ENCODE measurements around the gene HSF2BP.

The HSF2BP gene

DNA sequence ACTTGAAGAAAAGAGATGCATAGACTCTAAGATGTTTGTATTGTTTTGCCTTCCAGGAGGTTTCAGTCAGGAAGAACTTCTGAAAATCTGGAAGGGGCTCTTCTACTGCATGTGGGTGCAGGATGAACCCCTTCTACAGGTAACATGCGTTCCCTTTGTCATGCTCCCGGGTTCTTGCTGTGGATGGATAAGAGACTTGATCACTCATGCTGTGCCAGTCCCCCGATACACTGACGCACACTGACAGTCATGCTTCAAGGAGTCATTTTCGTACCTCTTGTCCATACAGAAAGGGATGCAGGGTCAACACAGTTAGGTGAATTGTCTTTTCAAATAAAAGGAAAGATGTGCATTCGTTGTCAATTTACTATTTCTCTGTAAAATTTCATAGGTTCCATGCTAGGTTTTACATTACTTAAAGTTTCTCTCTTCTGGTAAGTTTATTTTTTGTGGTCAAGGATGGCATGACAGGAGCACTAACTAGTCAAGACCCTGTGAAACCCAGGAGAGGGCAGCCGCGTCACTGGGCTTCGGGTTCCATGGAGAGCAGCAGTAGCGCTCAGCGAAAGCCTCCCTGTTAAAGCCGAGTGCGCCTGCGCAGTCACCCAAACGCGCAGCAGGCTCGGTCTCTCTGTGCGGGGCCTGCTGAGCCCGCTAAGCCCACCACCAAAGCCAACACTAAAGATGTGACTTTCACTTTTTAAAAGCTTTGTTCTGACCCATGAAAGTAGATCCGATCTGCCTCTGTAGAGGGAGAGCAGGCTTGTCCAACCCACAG lies 10.7 kb upstream of the HSF2BP start:
- H3K27me3 ChIP-seq (replicated peaks; ENCODE audit: control insufficient read depth, insufficient read depth, low read length), result no peaks in the 10 kb centered on the region
- no peak overlapping the region for H3K4me3 ChIP-seq (replicated peaks; ENCODE audit: low read depth, low read length)
- peaks cover 17% of the 10 kb centered on the region for H3K36me3 ChIP-seq (ENCODE audit: control insufficient read depth, insufficient read depth, low read length)
- no peak for DNase-seq (ENCODE audit: extremely low read depth, insufficient read length)
- TF ChIP-seq, protein P1, sequence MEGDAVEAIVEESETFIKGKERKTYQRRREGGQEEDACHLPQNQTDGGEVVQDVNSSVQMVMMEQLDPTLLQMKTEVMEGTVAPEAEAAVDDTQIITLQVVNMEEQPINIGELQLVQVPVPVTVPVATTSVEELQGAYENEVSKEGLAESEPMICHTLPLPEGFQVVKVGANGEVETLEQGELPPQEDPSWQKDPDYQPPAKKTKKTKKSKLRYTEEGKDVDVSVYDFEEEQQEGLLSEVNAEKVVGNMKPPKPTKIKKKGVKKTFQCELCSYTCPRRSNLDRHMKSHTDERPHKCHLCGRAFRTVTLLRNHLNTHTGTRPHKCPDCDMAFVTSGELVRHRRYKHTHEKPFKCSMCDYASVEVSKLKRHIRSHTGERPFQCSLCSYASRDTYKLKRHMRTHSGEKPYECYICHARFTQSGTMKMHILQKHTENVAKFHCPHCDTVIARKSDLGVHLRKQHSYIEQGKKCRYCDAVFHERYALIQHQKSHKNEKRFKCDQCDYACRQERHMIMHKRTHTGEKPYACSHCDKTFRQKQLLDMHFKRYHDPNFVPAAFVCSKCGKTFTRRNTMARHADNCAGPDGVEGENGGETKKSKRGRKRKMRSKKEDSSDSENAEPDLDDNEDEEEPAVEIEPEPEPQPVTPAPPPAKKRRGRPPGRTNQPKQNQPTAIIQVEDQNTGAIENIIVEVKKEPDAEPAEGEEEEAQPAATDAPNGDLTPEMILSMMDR (IDR thresholded peaks at IDR 0.05; ENCODE audit: insufficient read depth, low read length, poor library complexity, severe bottlenecking), result no peak

DNA sequence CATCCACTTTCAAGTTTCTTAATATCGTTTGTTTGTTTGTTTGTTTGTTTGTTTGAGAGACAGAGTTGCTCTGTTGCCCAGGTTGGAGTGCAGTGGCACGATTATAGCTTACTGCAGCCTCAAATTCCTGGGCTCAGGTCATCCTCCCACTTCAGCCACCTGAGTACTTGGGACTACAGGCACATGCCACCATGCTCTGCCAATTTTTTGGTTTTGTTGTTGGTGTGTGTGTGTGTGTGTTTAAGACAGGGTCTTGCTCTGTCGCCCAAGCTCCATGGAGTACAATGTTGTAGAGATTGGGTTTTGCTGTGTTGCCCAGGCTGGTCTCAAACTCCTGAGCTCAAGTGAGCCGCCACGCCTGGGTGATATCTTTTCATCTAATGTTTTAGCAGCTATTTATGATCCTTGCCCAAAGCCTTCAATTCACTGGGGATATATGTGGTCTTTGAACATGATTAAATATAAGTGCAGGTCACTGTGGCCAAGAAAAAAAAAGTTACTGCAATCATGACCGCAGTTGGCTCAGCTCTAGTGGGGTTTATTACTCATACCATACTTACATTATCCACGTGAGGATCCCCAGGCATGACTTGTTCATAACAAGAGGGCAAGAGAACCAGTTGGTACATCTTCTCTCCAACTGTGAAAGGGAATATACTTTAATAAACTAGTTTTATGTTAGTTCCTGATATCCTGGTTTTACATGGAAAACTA lies 8.1 kb upstream of the HSF2BP start:
- Histone ChIP-seq H3K36me3 (ENCODE audit: control insufficient read depth, insufficient read depth, low read length) (peaks cover 20% of the 10 kb centered on the region), H3K27me3 (replicated peaks; ENCODE audit: control insufficient read depth, insufficient read depth, low read length) (no peaks in the 10 kb centered on the region), H3K4me3 (replicated peaks; ENCODE audit: low read depth, low read length) (no peak overlapping the region)
- DNase-seq (ENCODE audit: extremely low read depth, insufficient read length), result no peak
- TF ChIP-seq, protein P1 (IDR thresholded peaks at IDR 0.05; ENCODE audit: insufficient read depth, low read length, poor library complexity, severe bottlenecking), result no peak

DNA sequence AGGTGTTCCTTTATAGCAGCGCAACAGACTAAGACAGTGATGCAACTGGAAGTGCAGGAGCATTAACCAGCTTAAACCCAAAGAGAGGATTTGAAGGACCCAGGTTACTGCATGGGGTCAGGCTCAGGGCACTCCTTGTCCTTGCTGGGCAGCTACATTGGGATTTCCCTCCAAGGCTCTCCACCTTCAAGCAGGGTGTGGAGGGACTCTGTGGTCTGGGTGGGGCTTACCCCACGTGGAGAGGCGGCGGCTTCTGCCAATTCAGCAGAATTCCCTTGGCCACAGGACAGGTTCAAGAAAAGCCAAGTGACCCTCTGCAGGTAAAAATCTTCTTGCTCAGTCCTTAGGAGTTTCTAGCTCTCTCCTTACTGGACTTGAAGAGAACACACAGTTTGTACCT lies 6.6 kb upstream of the HSF2BP start:
- Histone ChIP-seq H3K4me3 (replicated peaks; ENCODE audit: low read depth, low read length) (no peak overlapping the region), H3K27me3 (replicated peaks; ENCODE audit: control insufficient read depth, insufficient read depth, low read length) (no peaks in the 10 kb centered on the region), H3K36me3 (ENCODE audit: control insufficient read depth, insufficient read depth, low read length) (peaks cover 16% of the 10 kb centered on the region)
- DNase-seq (ENCODE audit: extremely low read depth, insufficient read length), result no peak
- TF ChIP-seq, protein P1 (IDR thresholded peaks at IDR 0.05; ENCODE audit: insufficient read depth, low read length, poor library complexity, severe bottlenecking), result no peak

DNA sequence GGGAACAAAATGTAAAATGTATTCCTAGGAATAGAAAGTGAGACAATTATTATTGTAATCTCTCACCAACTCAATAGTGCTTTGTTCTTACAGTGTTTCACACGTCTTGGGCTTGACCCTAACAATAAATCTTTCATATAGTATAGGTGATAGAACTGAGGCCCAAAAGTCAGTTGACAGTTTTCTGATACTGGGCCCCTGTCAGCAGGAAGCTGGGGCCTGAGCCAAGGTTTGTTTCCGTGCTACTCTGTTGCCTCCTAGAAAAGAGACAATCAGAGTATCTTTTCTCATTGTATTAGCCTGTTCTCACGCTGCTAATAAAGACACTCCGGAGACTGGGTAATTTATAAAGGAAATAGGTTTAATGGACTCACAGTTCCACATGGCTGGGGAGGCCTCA lies 5.1 kb upstream of the HSF2BP start:
- Histone ChIP-seq H3K36me3 (ENCODE audit: control insufficient read depth, insufficient read depth, low read length) (peaks cover 9% of the 10 kb centered on the region), H3K4me3 (replicated peaks; ENCODE audit: low read depth, low read length) (no peak overlapping the region), H3K27me3 (replicated peaks; ENCODE audit: control insufficient read depth, insufficient read depth, low read length) (no peaks in the 10 kb centered on the region)
- TF ChIP-seq, protein P1 (IDR thresholded peaks at IDR 0.05; ENCODE audit: insufficient read depth, low read length, poor library complexity, severe bottlenecking), result no peak
- no peak for DNase-seq (ENCODE audit: extremely low read depth, insufficient read length)

DNA sequence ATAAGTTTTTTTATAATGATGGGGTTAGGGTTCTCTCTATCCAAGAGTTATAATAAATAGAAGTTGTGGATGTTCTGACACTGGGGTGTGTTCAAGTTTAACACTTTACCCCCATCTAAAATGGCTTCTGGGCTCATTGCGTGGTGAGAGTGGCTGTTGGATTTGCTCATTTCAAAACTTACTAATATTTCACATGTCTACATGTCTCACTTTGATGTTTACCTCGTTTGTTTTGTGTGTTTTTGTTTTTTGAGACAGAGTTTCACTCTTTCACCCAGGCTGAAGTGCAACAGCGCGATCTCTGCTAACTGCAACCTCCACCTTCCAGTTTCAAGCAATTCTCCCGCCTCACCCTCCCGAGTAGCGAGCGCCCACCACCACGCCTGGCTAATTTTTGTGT lies 3.7 kb upstream of the HSF2BP start:
- TF ChIP-seq, protein P1 (IDR thresholded peaks at IDR 0.05; ENCODE audit: insufficient read depth, low read length, poor library complexity, severe bottlenecking), result no peak
- Histone ChIP-seq H3K36me3 (ENCODE audit: control insufficient read depth, insufficient read depth, low read length) (peaks cover 9% of the 10 kb centered on the region), H3K4me3 (replicated peaks; ENCODE audit: low read depth, low read length) (no peak overlapping the region), H3K27me3 (replicated peaks; ENCODE audit: control insufficient read depth, insufficient read depth, low read length) (no peaks in the 10 kb centered on the region)
- no peak for DNase-seq (ENCODE audit: extremely low read depth, insufficient read length)

All from GM06990 (cell line).